ENCODE measurements around the gene DDOST. TPM values are rescaled to one million over a fixed set of nuclear protein-coding genes. Genes with fewer than 3 reads are reported as not detected.
A peak's percentile ranks its signal among the peaks of the same experiment; 100 is the strongest.

The DDOST gene
- polyA plus RNA-seq, 3 donors = 199 to 225 (median 224) TPM

GRCh38 chr1:20665726-20666125 is 4.6 kb upstream of the DDOST start:
- DNase-seq = no peak

GRCh38 chr1:20663969-20664715 is 3.0 kb upstream of the DDOST start:
- no peak for DNase-seq

GRCh38 chr1:20663365-20663764 is 2.2 kb upstream of the DDOST start:
- DNase-seq = no peak

GRCh38 chr1:20662110-20662475 is 924 bp upstream of the DDOST start:
- no peak for DNase-seq

- no peak for DNase-seq
Observed at GRCh38 chr1:20660847-20661206, 342 bp downstream of the DDOST start.

GRCh38 chr1:20660363-20660762 is 806 bp downstream of the DDOST start:
- DNase-seq = no peak

GRCh38 chr1:20658166-20658915 is 2.8 kb downstream of the DDOST start:
- DNase-seq = no peak

- DNase-seq = no peak
Observed at GRCh38 chr1:20657024-20657423, 4.1 kb downstream of the DDOST start.

GRCh38 chr1:20654104-20654690 is 7.0 kb downstream of the DDOST start:
- no peak for DNase-seq

- no peak for DNase-seq
Observed at GRCh38 chr1:20652300-20652699, 8.9 kb downstream of the DDOST start.

GRCh38 chr1:20648946-20649345 is 12.2 kb downstream of the DDOST start:
- DNase-seq = no peak

GRCh38 chr1:20648438-20648837 is 12.7 kb downstream of the DDOST start:
- DNase-seq = no peak

- no peak for DNase-seq
Observed at GRCh38 chr1:20645414-20645813, 15.8 kb downstream of the DDOST start.

GRCh38 chr1:20644416-20644815 is 16.8 kb downstream of the DDOST start:
- no peak for DNase-seq

- DNase-seq = no peak
Observed at GRCh38 chr1:20643080-20643479, 18.1 kb downstream of the DDOST start.

GRCh38 chr1:20641975-20642374 is 19.2 kb downstream of the DDOST start:
- DNase-seq = no peak

GRCh38 chr1:20640183-20640597 is 21.0 kb downstream of the DDOST start:
- DNase-seq = no peak

GRCh38 chr1:20636785-20637347 is 24.3 kb downstream of the DDOST start:
- DNase-seq = no peak

GRCh38 chr1:20634594-20635084 is 26.5 kb downstream of the DDOST start:
- peak; percentile 22 for DNase-seq

- no peak for DNase-seq
Observed at GRCh38 chr1:20634065-20634593, 27.0 kb downstream of the DDOST start.

- DNase-seq = peak; percentile 74
Observed at GRCh38 chr1:20633190-20634064, 27.7 kb downstream of the DDOST start, which contains the start of gene PINK1. TSS of gene PINK1 (plus strand) at chr1:20633458. CDS start at chr1:20633549, 91 bp downstream.
